ENCODE measurements around the gene ABTB2. TPM values are rescaled to one million over a fixed set of nuclear protein-coding genes. Genes with fewer than 3 reads are reported as not detected.

Gene ABTB2
- polyA plus RNA-seq, 1 of the 3 experiments (the other 2 are of a cell fraction): 7.8 TPM

DNA sequence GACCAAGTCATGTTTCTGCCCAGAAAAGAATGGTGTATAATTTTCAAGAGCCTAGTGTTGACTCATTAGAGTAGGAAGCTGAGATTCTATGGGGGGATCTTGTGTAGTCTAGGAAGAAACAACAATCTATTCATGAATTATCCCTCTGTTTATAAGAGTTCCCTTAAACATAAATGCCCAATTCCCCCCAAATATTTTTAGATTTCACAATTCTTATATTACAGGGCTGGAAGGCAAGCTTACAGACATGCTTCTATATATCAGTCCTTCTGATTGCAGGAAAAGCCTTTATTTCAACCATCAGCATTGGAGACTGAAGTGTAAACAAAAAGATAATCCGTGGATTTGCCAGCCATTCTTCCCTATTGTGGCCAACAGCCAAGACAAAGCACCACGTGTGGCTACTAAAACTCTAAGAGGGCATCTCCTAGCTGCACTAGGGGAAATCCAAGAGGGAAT lies 181.0 kb downstream of the ABTB2 start:
- Histone ChIP-seq H3K9ac (no peak overlapping the region), H3K79me2 (ENCODE audit: insufficient read depth) (no peaks in the 10 kb centered on the region), H3K4me1 (ENCODE audit: control insufficient read depth in 1 of 2, insufficient read depth in 2 of 2, low read depth in 1 of 2, low read length in 1 of 2) (peaks cover 5 to 6% of the 10 kb centered on the region in 2 experiments; a peak in 2 of 4 replicates), H3K36me3 (replicated peaks in 1 of 2; ENCODE audit: control insufficient read depth in 1 of 2, insufficient read depth in 2 of 2, low read length in 1 of 2) (no peaks in the 10 kb centered on the region), H3K4me3 (ENCODE audit: low read depth in 2 of 2, low read length in 1 of 2) (no peak overlapping the region), H3K9me3 (no peaks in the 10 kb centered on the region), H3F3A (replicated peaks; ENCODE audit: insufficient read depth) (no peaks in the 10 kb centered on the region), H3K27me3 (ENCODE audit: insufficient read depth) (no peaks in the 10 kb centered on the region), H3K4me2 (no peak overlapping the region), H4K20me1 (ENCODE audit: insufficient read depth) (no peaks in the 10 kb centered on the region), H2AFZ (ENCODE audit: low read depth) (no peak overlapping the region), H3K27ac (ENCODE audit: low read depth in 2 of 2, low read length in 1 of 2) (no peak overlapping the region), H3K9me2 (no peaks in the 10 kb centered on the region)
- ChIA-PET POLR2A (no interaction called here), CTCF (interaction anchor here (0.8 to 12.0 kb wide), 4 partner anchors 107 to 189 kb away, joined by 3 to 240 read pairs (median 32); partner anchors contain the start of gene ABTB2)
- TF ChIP-seq SMC3 (IDR thresholded peaks at IDR 0.05; ENCODE audit: low read depth, low read length) (no peak), TCF12 (IDR thresholded peaks at IDR 0.05) (no peak), RAD21 (IDR thresholded peaks at IDR 0.05; ENCODE audit: low read length) (no peak), NFIC (IDR thresholded peaks at IDR 0.05; ENCODE audit: borderline replicate concordance) (no peak), RCOR1 (IDR thresholded peaks at IDR 0.05; ENCODE audit: low read length) (no peak), NRF1 (IDR thresholded peaks at IDR 0.05; ENCODE audit: low read depth, low read length) (no peak), RXRA (IDR thresholded peaks at IDR 0.05; ENCODE audit: borderline replicate concordance, low read depth) (no peak), FOSL2 (IDR thresholded peaks at IDR 0.05; ENCODE audit: borderline replicate concordance, low read depth) (no peak), YY1 (IDR thresholded peaks at IDR 0.05; ENCODE audit: low read depth) (no peak), FOXM1 (IDR thresholded peaks at IDR 0.05; ENCODE audit: low read depth) (no peak), EP300 (IDR thresholded peaks at IDR 0.05; ENCODE audit: borderline replicate concordance in 1 of 2, low read depth in 1 of 2, low read length in 1 of 2) (no peak)
- TF ChIP-seq, protein P1, sequence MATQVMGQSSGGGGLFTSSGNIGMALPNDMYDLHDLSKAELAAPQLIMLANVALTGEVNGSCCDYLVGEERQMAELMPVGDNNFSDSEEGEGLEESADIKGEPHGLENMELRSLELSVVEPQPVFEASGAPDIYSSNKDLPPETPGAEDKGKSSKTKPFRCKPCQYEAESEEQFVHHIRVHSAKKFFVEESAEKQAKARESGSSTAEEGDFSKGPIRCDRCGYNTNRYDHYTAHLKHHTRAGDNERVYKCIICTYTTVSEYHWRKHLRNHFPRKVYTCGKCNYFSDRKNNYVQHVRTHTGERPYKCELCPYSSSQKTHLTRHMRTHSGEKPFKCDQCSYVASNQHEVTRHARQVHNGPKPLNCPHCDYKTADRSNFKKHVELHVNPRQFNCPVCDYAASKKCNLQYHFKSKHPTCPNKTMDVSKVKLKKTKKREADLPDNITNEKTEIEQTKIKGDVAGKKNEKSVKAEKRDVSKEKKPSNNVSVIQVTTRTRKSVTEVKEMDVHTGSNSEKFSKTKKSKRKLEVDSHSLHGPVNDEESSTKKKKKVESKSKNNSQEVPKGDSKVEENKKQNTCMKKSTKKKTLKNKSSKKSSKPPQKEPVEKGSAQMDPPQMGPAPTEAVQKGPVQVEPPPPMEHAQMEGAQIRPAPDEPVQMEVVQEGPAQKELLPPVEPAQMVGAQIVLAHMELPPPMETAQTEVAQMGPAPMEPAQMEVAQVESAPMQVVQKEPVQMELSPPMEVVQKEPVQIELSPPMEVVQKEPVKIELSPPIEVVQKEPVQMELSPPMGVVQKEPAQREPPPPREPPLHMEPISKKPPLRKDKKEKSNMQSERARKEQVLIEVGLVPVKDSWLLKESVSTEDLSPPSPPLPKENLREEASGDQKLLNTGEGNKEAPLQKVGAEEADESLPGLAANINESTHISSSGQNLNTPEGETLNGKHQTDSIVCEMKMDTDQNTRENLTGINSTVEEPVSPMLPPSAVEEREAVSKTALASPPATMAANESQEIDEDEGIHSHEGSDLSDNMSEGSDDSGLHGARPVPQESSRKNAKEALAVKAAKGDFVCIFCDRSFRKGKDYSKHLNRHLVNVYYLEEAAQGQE (IDR thresholded peaks at IDR 0.05; ENCODE audit: low read depth, low read length): no peak
- TF ChIP-seq, protein P2, sequence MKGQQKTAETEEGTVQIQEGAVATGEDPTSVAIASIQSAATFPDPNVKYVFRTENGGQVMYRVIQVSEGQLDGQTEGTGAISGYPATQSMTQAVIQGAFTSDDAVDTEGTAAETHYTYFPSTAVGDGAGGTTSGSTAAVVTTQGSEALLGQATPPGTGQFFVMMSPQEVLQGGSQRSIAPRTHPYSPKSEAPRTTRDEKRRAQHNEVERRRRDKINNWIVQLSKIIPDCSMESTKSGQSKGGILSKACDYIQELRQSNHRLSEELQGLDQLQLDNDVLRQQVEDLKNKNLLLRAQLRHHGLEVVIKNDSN (IDR thresholded peaks at IDR 0.05; ENCODE audit: borderline replicate concordance, low read depth): no peak
- TF ChIP-seq, protein P3, sequence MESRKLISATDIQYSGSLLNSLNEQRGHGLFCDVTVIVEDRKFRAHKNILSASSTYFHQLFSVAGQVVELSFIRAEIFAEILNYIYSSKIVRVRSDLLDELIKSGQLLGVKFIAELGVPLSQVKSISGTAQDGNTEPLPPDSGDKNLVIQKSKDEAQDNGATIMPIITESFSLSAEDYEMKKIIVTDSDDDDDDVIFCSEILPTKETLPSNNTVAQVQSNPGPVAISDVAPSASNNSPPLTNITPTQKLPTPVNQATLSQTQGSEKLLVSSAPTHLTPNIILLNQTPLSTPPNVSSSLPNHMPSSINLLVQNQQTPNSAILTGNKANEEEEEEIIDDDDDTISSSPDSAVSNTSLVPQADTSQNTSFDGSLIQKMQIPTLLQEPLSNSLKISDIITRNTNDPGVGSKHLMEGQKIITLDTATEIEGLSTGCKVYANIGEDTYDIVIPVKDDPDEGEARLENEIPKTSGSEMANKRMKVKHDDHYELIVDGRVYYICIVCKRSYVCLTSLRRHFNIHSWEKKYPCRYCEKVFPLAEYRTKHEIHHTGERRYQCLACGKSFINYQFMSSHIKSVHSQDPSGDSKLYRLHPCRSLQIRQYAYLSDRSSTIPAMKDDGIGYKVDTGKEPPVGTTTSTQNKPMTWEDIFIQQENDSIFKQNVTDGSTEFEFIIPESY (IDR thresholded peaks at IDR 0.05; ENCODE audit: borderline replicate concordance, low read depth): no peak
- TF ChIP-seq, protein P4, sequence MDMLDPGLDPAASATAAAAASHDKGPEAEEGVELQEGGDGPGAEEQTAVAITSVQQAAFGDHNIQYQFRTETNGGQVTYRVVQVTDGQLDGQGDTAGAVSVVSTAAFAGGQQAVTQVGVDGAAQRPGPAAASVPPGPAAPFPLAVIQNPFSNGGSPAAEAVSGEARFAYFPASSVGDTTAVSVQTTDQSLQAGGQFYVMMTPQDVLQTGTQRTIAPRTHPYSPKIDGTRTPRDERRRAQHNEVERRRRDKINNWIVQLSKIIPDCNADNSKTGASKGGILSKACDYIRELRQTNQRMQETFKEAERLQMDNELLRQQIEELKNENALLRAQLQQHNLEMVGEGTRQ (IDR thresholded peaks at IDR 0.05; ENCODE audit: borderline replicate concordance, low read depth, low read length): no peak
- TF ChIP-seq, protein P5, sequence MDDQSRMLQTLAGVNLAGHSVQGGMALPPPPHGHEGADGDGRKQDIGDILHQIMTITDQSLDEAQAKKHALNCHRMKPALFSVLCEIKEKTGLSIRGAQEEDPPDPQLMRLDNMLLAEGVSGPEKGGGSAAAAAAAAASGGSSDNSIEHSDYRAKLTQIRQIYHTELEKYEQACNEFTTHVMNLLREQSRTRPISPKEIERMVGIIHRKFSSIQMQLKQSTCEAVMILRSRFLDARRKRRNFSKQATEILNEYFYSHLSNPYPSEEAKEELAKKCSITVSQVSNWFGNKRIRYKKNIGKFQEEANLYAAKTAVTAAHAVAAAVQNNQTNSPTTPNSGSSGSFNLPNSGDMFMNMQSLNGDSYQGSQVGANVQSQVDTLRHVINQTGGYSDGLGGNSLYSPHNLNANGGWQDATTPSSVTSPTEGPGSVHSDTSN (IDR thresholded peaks at IDR 0.05): no peak
- 74% methylated on average over 2 of the region's 2 CpGs for WGBS (ENCODE audit: low lambda C conversion rate)
- DNase-seq: no peak

Data from SK-N-SH (cell line).